ENCODE results near the gene TMEM236. TPM values are rescaled to one million over a fixed set of nuclear protein-coding genes. Genes with fewer than 3 reads are reported as not detected.

Gene TMEM236
- total and polyA plus RNA-seq, 2 donors (not counting 3 experiments of a cell fraction or from before 2014, with no cell fraction given): 0.24 to 0.29 TPM

DNA sequence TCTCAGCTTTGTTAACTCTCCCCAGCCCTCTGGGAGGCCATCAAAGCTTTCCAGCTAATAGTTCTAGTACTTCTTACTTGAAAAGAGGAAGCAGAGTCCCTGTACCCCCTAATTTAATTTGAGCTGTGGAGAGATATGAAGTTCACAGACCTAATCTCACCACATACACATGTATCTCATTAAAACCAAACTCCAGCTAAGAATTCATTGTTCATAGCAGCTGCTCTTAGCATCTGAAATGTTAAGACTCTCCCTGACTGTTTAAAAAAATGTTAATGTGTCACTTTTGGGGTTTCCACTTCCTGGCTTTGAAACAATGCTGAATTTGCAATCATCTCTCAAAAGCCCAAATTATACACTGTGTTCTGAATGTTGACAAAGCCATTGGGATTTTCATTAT lies 41.0 kb downstream of the TMEM236 start:
- dilution Hi-C loops (cut with MboI; ENCODE audit: extremely low pct_ligation_motif_present, low sequenced_read_pairs): no loop called here

More for the DNA sequence above, 41.0 kb downstream of the TMEM236 start:
- ChIA-PET CTCF (interaction anchor here (1.1 kb wide), 1 partner anchor 49 kb away, joined by 5 read pairs; no protein-coding TSS in a partner anchor), POLR2A (no interaction called here)
- Histone ChIP-seq H3K79me2 (ENCODE audit: control insufficient read depth, insufficient read depth, low read length) (no peaks in the 10 kb centered on the region), H3K4me1 (ENCODE audit: control insufficient read depth, extremely low read depth, insufficient read depth, low read length) (no peaks in the 10 kb centered on the region), H3K36me3 (ENCODE audit: control insufficient read depth in 2 of 2, extremely low read depth in 1 of 2, insufficient read depth in 2 of 2, low read length in 2 of 2) (no peaks in the 10 kb centered on the region), H3K9me1 (replicated peaks; ENCODE audit: control insufficient read depth, extremely low read depth, insufficient read depth, low read length) (no peaks in the 10 kb centered on the region), H3K4me2 (ENCODE audit: insufficient read depth, low read length) (no peak overlapping the region), H3K9ac (replicated peaks; ENCODE audit: extremely low read depth, insufficient read depth, low read length) (no peak overlapping the region), H3K9me3 (replicated peaks; ENCODE audit: control insufficient read depth, insufficient read depth, low read length) (no peaks in the 10 kb centered on the region), H3K27me3 (ENCODE audit: control insufficient read depth in 2 of 2, insufficient read depth in 2 of 2, low read length in 2 of 2) (no peaks in the 10 kb centered on the region), H2AFZ (ENCODE audit: low read depth, low read length) (no peak overlapping the region), H3K27ac (ENCODE audit: insufficient read depth, low read depth, low read length) (no peak overlapping the region), H4K20me1 (replicated peaks; ENCODE audit: control insufficient read depth, extremely low read depth, insufficient read depth, low read length) (no peaks in the 10 kb centered on the region), H3K4me3 (replicated peaks in 1 of 3; ENCODE audit: insufficient read depth in 1 of 3, low read depth in 1 of 3, low read length in 3 of 3) (no peak overlapping the region)
- TF ChIP-seq POLR2A (IDR thresholded peaks at IDR 0.05; ENCODE audit: low read depth, low read length) (no peak), MYC (IDR thresholded peaks at IDR 0.05; ENCODE audit: low read depth, low read length) (no peak), POLR2AphosphoS5 (IDR thresholded peaks at IDR 0.05; ENCODE audit: insufficient read depth, low read depth, low read length) (no peak), FOS (IDR thresholded peaks at IDR 0.05; ENCODE audit: borderline replicate concordance, insufficient read depth, low read length) (no peak), MAX (IDR thresholded peaks at IDR 0.05; ENCODE audit: insufficient read depth, insufficient read length) (no peak), JUN (IDR thresholded peaks at IDR 0.05; ENCODE audit: borderline replicate concordance, insufficient read depth, insufficient read length, low read depth) (no peak), GATA2 (IDR thresholded peaks at IDR 0.05; ENCODE audit: insufficient read depth, insufficient read length, low read depth, low read length) (no peak), CTCF (IDR thresholded peaks at IDR 0.05; ENCODE audit: extremely low read depth in 1 of 2, insufficient read depth in 1 of 2, low read depth in 1 of 2, low read length in 2 of 2) (no peak), EZH2 (IDR thresholded peaks at IDR 0.05; ENCODE audit: borderline replicate concordance, low read depth, low read length, severe bottlenecking) (no peak)
- no TSS peak for BruUV-seq (replicated peaks)
- FAIRE-seq: no peak
- intact Hi-C loops (cut with micrococcal nuclease): no loop called here
- DNase-seq (ENCODE audit: low read depth, low spot score): no peak
